SK-N-DZ (cell line): ENCODE data around the gene PDZRN3.
"Not testable (repeated sequence)": the region's sequence is repeated elsewhere in the genome, so short reads cannot be mapped to it uniquely, and the experiment has no call there.

ENCODE experiments used
- DNase-seq: peaks from one replicate; pipeline ENCODE4 v3.0.0-alpha.2; 2015; ENCODE audit warnings: low spot score

Gene PDZRN3

GRCh38 chr3:73465926-73466325 lies 158.8 kb downstream of the PDZRN3 start:
- DNase-seq, result no peak

GRCh38 chr3:73464126-73464525 lies 160.6 kb downstream of the PDZRN3 start:
- not testable (repeated sequence) for DNase-seq

GRCh38 chr3:73461547-73461946 lies 163.2 kb downstream of the PDZRN3 start:
- no peak for DNase-seq

GRCh38 chr3:73459711-73460110 lies 165.0 kb downstream of the PDZRN3 start:
- DNase-seq, result no peak

- DNase-seq, result no peak
These were observed 171.1 kb downstream of the PDZRN3 start for GRCh38 chr3:73453666-73454065.

GRCh38 chr3:73452729-73453128 lies 172.0 kb downstream of the PDZRN3 start:
- DNase-seq, result no peak

GRCh38 chr3:73451301-73451944 lies 173.3 kb downstream of the PDZRN3 start:
- DNase-seq, result no peak

- DNase-seq, result no peak
These were observed 175.0 kb downstream of the PDZRN3 start for GRCh38 chr3:73449774-73450173.

- no peak for DNase-seq
These were observed 175.9 kb downstream of the PDZRN3 start for GRCh38 chr3:73448761-73449301.

GRCh38 chr3:73448041-73448440 lies 176.7 kb downstream of the PDZRN3 start:
- DNase-seq, result no peak

- no peak for DNase-seq
These were observed 177.6 kb downstream of the PDZRN3 start for GRCh38 chr3:73447111-73447510.

GRCh38 chr3:73446467-73447110 lies 178.2 kb downstream of the PDZRN3 start:
- no peak for DNase-seq

- no peak for DNase-seq
These were observed 181.9 kb downstream of the PDZRN3 start for GRCh38 chr3:73442886-73443285.

- DNase-seq, result no peak
These were observed 182.6 kb downstream of the PDZRN3 start for GRCh38 chr3:73442152-73442551.

GRCh38 chr3:73437828-73438227 lies 186.9 kb downstream of the PDZRN3 start:
- no peak for DNase-seq

- DNase-seq, result no peak
These were observed 189.7 kb downstream of the PDZRN3 start for GRCh38 chr3:73435055-73435454.

GRCh38 chr3:73433687-73434086 lies 191.1 kb downstream of the PDZRN3 start:
- DNase-seq, result no peak

- no peak for DNase-seq
These were observed 191.7 kb downstream of the PDZRN3 start for GRCh38 chr3:73433079-73433478.

GRCh38 chr3:73432706-73433032 lies 192.1 kb downstream of the PDZRN3 start:
- DNase-seq, result no peak

- DNase-seq, result peak; percentile 55
These were observed 192.6 kb downstream of the PDZRN3 start for GRCh38 chr3:73432023-73432705.

- DNase-seq, result peak; percentile 31
These were observed 193.4 kb downstream of the PDZRN3 start for GRCh38 chr3:73431183-73431900.

GRCh38 chr3:73427048-73427706 lies 197.6 kb downstream of the PDZRN3 start:
- DNase-seq, result no peak
